ENCODE results near the gene KDM5C. TPM values are rescaled to one million over a fixed set of nuclear protein-coding genes. Genes with fewer than 3 reads are reported as not detected.

KDM5C gene
- total RNA-seq, 2 donors from 2014 or later = 99.4 to 102 TPM

- no peaks in the 10 kb centered on the region for H3K36me3 ChIP-seq
- no peak overlapping the region for H3K4me3 ChIP-seq
- no peak overlapping the region for H3K27ac ChIP-seq
- no peaks in the 10 kb centered on the region for H3K27me3 ChIP-seq (replicated peaks; ENCODE audit: insufficient read depth)
- no CpG with 5 or more reads among the region's 11 CpGs for WGBS
- no peak for DNase-seq (ENCODE audit: low spot score)
- no peaks in the 10 kb centered on the region for H3K4me1 ChIP-seq (replicated peaks)
- intact Hi-C loops (cut with DNase I) = no loop called here
- H3K9me3 ChIP-seq = no peaks in the 10 kb centered on the region
- TF ChIP-seq POLR2A (IDR thresholded peaks at IDR 0.05) = no peak
- TF ChIP-seq, protein P1, sequence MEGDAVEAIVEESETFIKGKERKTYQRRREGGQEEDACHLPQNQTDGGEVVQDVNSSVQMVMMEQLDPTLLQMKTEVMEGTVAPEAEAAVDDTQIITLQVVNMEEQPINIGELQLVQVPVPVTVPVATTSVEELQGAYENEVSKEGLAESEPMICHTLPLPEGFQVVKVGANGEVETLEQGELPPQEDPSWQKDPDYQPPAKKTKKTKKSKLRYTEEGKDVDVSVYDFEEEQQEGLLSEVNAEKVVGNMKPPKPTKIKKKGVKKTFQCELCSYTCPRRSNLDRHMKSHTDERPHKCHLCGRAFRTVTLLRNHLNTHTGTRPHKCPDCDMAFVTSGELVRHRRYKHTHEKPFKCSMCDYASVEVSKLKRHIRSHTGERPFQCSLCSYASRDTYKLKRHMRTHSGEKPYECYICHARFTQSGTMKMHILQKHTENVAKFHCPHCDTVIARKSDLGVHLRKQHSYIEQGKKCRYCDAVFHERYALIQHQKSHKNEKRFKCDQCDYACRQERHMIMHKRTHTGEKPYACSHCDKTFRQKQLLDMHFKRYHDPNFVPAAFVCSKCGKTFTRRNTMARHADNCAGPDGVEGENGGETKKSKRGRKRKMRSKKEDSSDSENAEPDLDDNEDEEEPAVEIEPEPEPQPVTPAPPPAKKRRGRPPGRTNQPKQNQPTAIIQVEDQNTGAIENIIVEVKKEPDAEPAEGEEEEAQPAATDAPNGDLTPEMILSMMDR (IDR thresholded peaks at IDR 0.05) = no peak
- no peak for TF ChIP-seq POLR2AphosphoS5 (IDR thresholded peaks at IDR 0.05)
These were observed 41.9 kb upstream of the KDM5C start for GRCh38 chrX:53266914-53267313.

DNA sequence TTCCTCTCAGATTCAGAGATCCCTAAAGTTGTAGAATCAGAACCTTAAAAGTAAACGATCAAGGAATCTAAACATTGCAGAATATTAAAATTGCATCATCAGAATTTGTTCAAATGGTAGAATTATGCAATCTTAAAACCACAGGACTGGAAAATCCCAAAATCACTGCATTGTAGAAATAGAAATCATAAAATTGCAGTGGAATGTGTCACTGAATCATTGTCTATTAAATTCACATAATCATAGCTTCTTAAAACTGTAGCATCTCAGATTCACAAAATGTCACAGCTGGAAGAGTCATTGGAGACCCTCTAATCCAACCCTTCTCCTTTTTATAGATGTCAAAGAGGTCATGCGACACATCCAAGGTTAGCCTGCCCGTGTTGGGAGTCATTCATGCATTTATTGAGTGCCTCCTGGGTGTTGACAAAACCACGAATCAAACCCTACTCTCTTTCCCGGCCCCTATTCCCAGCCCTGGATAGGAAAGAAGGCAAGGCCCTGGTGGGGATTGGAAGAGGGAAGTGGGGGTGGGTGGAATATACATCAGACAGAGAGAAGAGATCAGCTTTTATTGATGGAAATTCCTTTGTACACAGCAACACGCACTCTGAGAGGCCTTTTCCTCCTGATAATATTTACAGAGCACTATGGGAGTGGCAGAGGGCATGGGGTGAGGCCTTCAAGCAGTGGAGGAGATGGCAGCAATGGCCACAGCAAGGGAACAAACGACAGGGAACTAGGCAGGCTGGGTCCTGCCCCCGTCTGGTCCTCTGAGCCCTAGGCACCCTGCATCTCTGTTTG lies 41.0 kb upstream of the KDM5C start:
- TF ChIP-seq POLR2A (IDR thresholded peaks at IDR 0.05) (no peak), POLR2AphosphoS5 (IDR thresholded peaks at IDR 0.05) (no peak)
- TF ChIP-seq, protein P1 (IDR thresholded peaks at IDR 0.05) = no peak
- Histone ChIP-seq H3K36me3 (no peaks in the 10 kb centered on the region), H3K27me3 (replicated peaks; ENCODE audit: insufficient read depth) (no peaks in the 10 kb centered on the region), H3K9me3 (no peaks in the 10 kb centered on the region), H3K27ac (no peak overlapping the region), H3K4me1 (replicated peaks) (no peaks in the 10 kb centered on the region), H3K4me3 (no peak overlapping the region)
- intact Hi-C loops (cut with DNase I) = no loop called here
- no peak for DNase-seq (ENCODE audit: low spot score)
- 66% methylated on average over 8 of the region's 8 CpGs for WGBS

DNA sequence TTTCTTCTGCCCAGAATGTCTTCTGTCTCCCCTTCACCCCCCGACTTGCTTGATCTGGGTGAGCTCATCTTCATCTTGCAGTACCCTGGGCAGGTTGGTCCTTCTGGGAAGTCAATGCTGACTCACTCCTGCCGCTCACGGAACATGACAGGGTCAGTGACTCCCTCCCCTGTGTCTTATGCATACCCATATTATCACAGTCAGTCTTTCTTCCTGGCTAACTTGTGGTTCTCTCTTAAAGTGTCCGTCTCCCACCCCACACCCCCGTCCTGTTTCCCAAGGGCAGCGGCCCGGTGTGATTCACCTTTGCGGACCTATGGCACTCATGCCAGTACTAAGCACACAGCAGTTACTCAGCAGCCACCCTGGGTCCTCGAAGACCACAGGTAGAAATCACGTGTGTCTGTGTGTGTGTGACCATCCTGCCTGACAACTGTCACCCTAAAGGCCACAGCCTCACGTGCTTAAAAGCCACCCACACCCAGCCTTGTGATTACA lies 38.6 kb upstream of the KDM5C start:
- Histone ChIP-seq H3K27ac (no peak overlapping the region), H3K4me3 (no peak overlapping the region), H3K4me1 (replicated peaks) (no peaks in the 10 kb centered on the region), H3K27me3 (replicated peaks; ENCODE audit: insufficient read depth) (no peaks in the 10 kb centered on the region), H3K9me3 (no peaks in the 10 kb centered on the region), H3K36me3 (no peaks in the 10 kb centered on the region)
- TF ChIP-seq POLR2A (IDR thresholded peaks at IDR 0.05) (no peak), POLR2AphosphoS5 (IDR thresholded peaks at IDR 0.05) (no peak)
- TF ChIP-seq, protein P1 (IDR thresholded peaks at IDR 0.05) = no peak
- intact Hi-C loops (cut with DNase I) = no loop called here
- no peak for DNase-seq (ENCODE audit: low spot score)
- WGBS = 82% methylated on average over 11 of the region's 11 CpGs

GRCh38 chrX:53262918-53263394 lies 37.9 kb upstream of the KDM5C start:
- 46% methylated on average over 8 of the region's 8 CpGs for WGBS
- Histone ChIP-seq H3K9me3 (no peaks in the 10 kb centered on the region), H3K36me3 (no peaks in the 10 kb centered on the region), H3K4me1 (replicated peaks) (no peaks in the 10 kb centered on the region), H3K4me3 (no peak overlapping the region), H3K27ac (no peak overlapping the region), H3K27me3 (replicated peaks; ENCODE audit: insufficient read depth) (no peaks in the 10 kb centered on the region)
- TF ChIP-seq, protein P1 (IDR thresholded peaks at IDR 0.05) = no peak
- TF ChIP-seq POLR2A (IDR thresholded peaks at IDR 0.05) (no peak), POLR2AphosphoS5 (IDR thresholded peaks at IDR 0.05) (no peak)
- intact Hi-C loops (cut with DNase I) = no loop called here
- no peak for DNase-seq (ENCODE audit: low spot score)
